ENCODE data around the gene ATG13. TPM values are rescaled to one million over a fixed set of nuclear protein-coding genes. Genes with fewer than 3 reads are reported as not detected.

Gene ATG13
- total and polyA plus RNA-seq, 7 donors, result 16.8 to 50.7 (median 32.7) TPM

DNA sequence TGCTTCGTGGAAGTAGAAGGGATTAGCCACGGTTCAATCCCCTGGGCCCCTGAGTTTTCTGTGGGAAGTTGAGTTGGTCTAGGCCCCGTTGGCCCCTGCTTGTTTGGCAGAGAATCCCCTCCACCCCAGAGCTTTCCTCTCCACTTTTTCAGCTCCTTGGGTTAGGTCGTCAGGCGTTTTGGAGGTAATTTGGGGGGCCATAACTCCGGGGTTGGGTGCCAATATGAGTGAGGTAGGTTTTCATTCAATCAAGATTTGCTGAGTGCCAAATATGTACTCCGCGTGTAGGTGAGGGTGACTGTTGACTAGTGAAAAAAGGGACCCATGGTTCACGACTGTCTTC is 590 bp downstream of the ATG13 start:
- ATAC-seq (no peak), DNase-seq (no peak)
- no peaks in the 10 kb centered on the region for H3K27me3 ChIP-seq (ENCODE audit: insufficient read depth in 3 of 3, low read length in 2 of 3)
- H3K4me1 ChIP-seq, result peaks cover 23% of the 10 kb centered on the region
- H3K4me3 ChIP-seq, result peak overlapping the region; percentile 83
- H3K9me3 ChIP-seq, result no peaks in the 10 kb centered on the region
- 1 to 2% (median 2%) methylated on average over 9 of the region's 9 CpGs for WGBS, 3 donors
- no peak for TF ChIP-seq CTCF (IDR thresholded peaks at IDR 0.05)
- intact Hi-C loops (cut with DNase I), result loop anchor here (2.0 to 10.0 kb wide), 5 partner anchors 51 to 226 kb away; partner anchors contain the start of gene CHRM4 (in 2 of the 2)
- H3K27ac ChIP-seq, result peak overlapping the region; percentile 97
- H3K36me3 ChIP-seq (ENCODE audit: insufficient read depth in 1 of 2, low read depth in 1 of 2), result peaks cover 0 to 29% of the 10 kb centered on the region in 2 donors

DNA sequence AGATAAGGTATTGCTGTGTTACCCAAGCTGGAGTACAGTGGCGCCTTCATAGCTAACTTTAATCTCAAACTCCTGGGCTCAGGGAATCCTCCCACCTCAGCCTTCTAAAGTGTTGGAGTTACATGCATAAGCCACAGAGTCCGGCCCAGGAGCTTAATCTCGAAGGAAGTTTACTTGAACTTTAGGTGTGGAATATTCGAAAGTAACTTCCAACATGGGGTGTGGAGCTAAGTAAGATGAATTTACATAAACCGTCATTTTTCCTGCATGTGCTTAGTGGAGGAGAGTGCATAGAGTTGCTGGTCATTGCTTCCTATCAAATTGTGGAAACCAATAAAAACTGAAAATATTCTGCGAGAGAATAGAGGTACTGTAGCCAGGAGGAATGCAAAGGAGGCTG is 1.5 kb downstream of the ATG13 start:
- Histone ChIP-seq H3K27ac (peak overlapping the region; percentile 97), H3K4me3 (peak overlapping the region; percentile 83), H3K9me3 (no peaks in the 10 kb centered on the region), H3K27me3 (ENCODE audit: insufficient read depth in 3 of 3, low read length in 2 of 3) (no peaks in the 10 kb centered on the region), H3K36me3 (ENCODE audit: insufficient read depth in 1 of 2, low read depth in 1 of 2) (peaks cover 2 to 34% of the 10 kb centered on the region in 2 donors), H3K4me1 (peaks cover 23% of the 10 kb centered on the region)
- no peak for TF ChIP-seq CTCF (IDR thresholded peaks at IDR 0.05)
- 75 to 80% (median 79%) methylated on average over 6 of the region's 6 CpGs for WGBS, 3 donors
- intact Hi-C loops (cut with DNase I), result loop anchor here (5.0 to 10.0 kb wide), 4 partner anchors 52 to 227 kb away; partner anchors contain the start of gene CHRM4 (in 2 of the 2)
- DNase-seq (no peak), ATAC-seq (no peak)

- Histone ChIP-seq H3K27me3 (ENCODE audit: insufficient read depth in 3 of 3, low read length in 2 of 3) (no peaks in the 10 kb centered on the region), H3K4me1 (no peaks in the 10 kb centered on the region), H3K27ac (no peak overlapping the region), H3K9me3 (no peaks in the 10 kb centered on the region), H3K4me3 (no peak overlapping the region), H3K36me3 (ENCODE audit: insufficient read depth in 1 of 2, low read depth in 1 of 2) (peaks cover 2 to 82% of the 10 kb centered on the region in 2 donors)
- DNase-seq (no peak), ATAC-seq (no peak)
- 88 to 97% (median 96%) methylated on average over 3 of the region's 3 CpGs for WGBS, 3 donors
- no peak for TF ChIP-seq CTCF (IDR thresholded peaks at IDR 0.05)
- intact Hi-C loops (cut with DNase I), result no loop called here
These were observed 8.1 kb downstream of the ATG13 start for GRCh38 chr11:46625406-46625805.

DNA sequence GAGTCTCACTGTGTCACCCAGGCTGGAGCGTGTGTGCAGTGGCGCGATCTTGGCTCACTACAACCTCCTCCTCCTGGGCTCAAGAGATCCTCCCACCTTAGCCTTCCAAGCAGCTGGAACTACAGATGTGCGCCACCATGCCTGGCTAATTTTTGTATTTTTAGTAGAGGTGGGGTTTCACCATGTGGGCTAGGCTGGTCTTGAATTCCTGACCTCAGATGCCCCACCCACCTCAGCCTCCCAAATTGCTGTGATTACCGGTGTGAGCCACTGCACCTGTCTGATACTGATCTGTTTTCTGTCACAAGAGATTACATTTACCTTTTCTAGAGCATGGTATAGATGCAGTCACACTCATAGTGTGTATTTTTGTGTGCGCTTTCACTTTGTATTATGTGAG is 11.6 kb downstream of the ATG13 start:
- 71 to 82% (median 74%) methylated on average over 6 of the region's 6 CpGs for WGBS, 3 donors
- H3K27me3 ChIP-seq (ENCODE audit: insufficient read depth in 3 of 3, low read length in 2 of 3), result no peaks in the 10 kb centered on the region
- no peak for ATAC-seq
- intact Hi-C loops (cut with DNase I), result no loop called here
- no peak for DNase-seq
- no peak overlapping the region for H3K4me3 ChIP-seq
- H3K9me3 ChIP-seq, result no peaks in the 10 kb centered on the region
- TF ChIP-seq CTCF (IDR thresholded peaks at IDR 0.05), result no peak
- no peaks in the 10 kb centered on the region for H3K4me1 ChIP-seq
- no peak overlapping the region for H3K27ac ChIP-seq
- H3K36me3 ChIP-seq (ENCODE audit: insufficient read depth in 1 of 2, low read depth in 1 of 2), result peaks cover 0 to 80% of the 10 kb centered on the region in 2 donors

DNA sequence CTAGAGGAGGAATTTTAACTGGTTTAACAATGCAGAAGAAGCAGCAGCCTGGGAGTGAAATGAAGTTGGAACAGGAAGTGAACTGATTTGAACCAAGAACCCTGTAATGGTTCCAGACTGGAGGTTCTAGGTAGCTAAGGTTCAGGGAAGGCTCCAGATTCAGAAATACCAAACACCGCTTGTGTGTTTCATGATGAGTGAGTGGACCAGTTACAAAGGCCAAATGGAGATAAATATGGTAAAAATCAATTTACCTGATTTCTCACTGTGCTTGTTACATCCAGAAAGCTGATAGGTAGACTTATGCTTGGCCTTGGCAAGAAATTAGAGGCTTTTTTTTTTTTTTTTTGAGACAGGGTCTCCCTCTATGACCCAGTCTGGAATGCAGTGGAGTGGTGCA is 12.9 kb downstream of the ATG13 start:
- 96 to 100% (median 100%) methylated on average over 1 of the region's 1 CpG for WGBS, 3 donors
- Histone ChIP-seq H3K4me1 (no peaks in the 10 kb centered on the region), H3K27me3 (ENCODE audit: insufficient read depth in 3 of 3, low read length in 2 of 3) (no peaks in the 10 kb centered on the region), H3K36me3 (ENCODE audit: insufficient read depth in 1 of 2, low read depth in 1 of 2) (peaks cover 0 to 75% of the 10 kb centered on the region in 2 donors), H3K27ac (no peak overlapping the region), H3K9me3 (no peaks in the 10 kb centered on the region), H3K4me3 (no peak overlapping the region)
- no peak for TF ChIP-seq CTCF (IDR thresholded peaks at IDR 0.05)
- DNase-seq, result no peak
- no peak for ATAC-seq
- intact Hi-C loops (cut with DNase I), result no loop called here
